Nephron (organoid): Measurements from ENCODE around the gene DRG2.
A peak's percentile ranks its signal among the peaks of the same experiment; 100 is the strongest.

Experiments
- H3K27ac Mint-ChIP-seq, 3 experiments: 2 replicates each; pipeline ENCODE4 v1.8.0; 2020; ENCODE audit warnings: mixed read lengths in 3 of 3, mild to moderate bottlenecking in 2 of 3, moderate library complexity in 1 of 3
- H3K27me3 Mint-ChIP-seq: 2 replicates; pipeline ENCODE4 v1.8.0; 2021; ENCODE audit warnings: low read depth, mild to moderate bottlenecking, moderate library complexity, mixed read lengths
- H3K36me3 Mint-ChIP-seq: 2 replicates; pipeline ENCODE4 v1.8.0; 2020; ENCODE audit warnings: low read depth, mixed read lengths
- H3K4me1 Mint-ChIP-seq: 2 replicates; pipeline ENCODE4 v1.8.0; 2020; ENCODE audit warnings: mixed read lengths
- H3K4me3 Mint-ChIP-seq, 3 experiments: 2 replicates each; pipeline ENCODE4 v1.8.0; 2020; ENCODE audit warnings: mild to moderate bottlenecking in 3 of 3, mixed read lengths in 3 of 3, moderate library complexity in 2 of 3
- H3K9me3 Mint-ChIP-seq: 2 replicates; pipeline ENCODE4 v1.8.0; 2020; ENCODE audit warnings: mixed read lengths
- TF ChIP-seq, protein P1 (sequence below), 3 experiments: fragments of 200-600 bp; sonication (generic); IDR thresholded peaks; one replicate each; pipeline ENCODE4 v1.5.0; 2021; ENCODE audit warnings: antibody characterized with exemption in 3 of 3; ENCODE audit not compliant: unreplicated experiment in 3 of 3

The DRG2 gene

GRCh38 chr17:18140648-18141047 lies 52.9 kb downstream of the DRG2 start:
- H3K27ac Mint-ChIP-seq, result no peak overlapping the region
- H3K27me3 Mint-ChIP-seq, result peaks cover 12% of the 10 kb centered on the region
- no peak overlapping the region for H3K4me3 Mint-ChIP-seq
- TF ChIP-seq, protein P1, sequence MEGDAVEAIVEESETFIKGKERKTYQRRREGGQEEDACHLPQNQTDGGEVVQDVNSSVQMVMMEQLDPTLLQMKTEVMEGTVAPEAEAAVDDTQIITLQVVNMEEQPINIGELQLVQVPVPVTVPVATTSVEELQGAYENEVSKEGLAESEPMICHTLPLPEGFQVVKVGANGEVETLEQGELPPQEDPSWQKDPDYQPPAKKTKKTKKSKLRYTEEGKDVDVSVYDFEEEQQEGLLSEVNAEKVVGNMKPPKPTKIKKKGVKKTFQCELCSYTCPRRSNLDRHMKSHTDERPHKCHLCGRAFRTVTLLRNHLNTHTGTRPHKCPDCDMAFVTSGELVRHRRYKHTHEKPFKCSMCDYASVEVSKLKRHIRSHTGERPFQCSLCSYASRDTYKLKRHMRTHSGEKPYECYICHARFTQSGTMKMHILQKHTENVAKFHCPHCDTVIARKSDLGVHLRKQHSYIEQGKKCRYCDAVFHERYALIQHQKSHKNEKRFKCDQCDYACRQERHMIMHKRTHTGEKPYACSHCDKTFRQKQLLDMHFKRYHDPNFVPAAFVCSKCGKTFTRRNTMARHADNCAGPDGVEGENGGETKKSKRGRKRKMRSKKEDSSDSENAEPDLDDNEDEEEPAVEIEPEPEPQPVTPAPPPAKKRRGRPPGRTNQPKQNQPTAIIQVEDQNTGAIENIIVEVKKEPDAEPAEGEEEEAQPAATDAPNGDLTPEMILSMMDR (IDR thresholded peaks at IDR 0.05; ENCODE audit: unreplicated experiment in 3 of 3), result no peak
- H3K9me3 Mint-ChIP-seq, result no peaks in the 10 kb centered on the region
- H3K4me1 Mint-ChIP-seq, result peaks cover 6% of the 10 kb centered on the region
- no peaks in the 10 kb centered on the region for H3K36me3 Mint-ChIP-seq

GRCh38 chr17:18141210-18141803 lies 53.6 kb downstream of the DRG2 start:
- Mint-ChIP-seq H3K4me3 (no peak overlapping the region), H3K36me3 (no peaks in the 10 kb centered on the region), H3K4me1 (peaks cover 6% of the 10 kb centered on the region), H3K9me3 (no peaks in the 10 kb centered on the region), H3K27me3 (peaks cover 12% of the 10 kb centered on the region), H3K27ac (peak overlapping the region in 1 of 3 experiments; percentile 68)
- TF ChIP-seq, protein P1 (IDR thresholded peaks at IDR 0.05; ENCODE audit: unreplicated experiment in 3 of 3), result peak; percentile 53 to 74 (median 62)

GRCh38 chr17:18142417-18142816 lies 54.7 kb downstream of the DRG2 start:
- peaks cover 6% of the 10 kb centered on the region for H3K4me1 Mint-ChIP-seq
- H3K36me3 Mint-ChIP-seq, result no peaks in the 10 kb centered on the region
- H3K27ac Mint-ChIP-seq, result no peak overlapping the region
- H3K4me3 Mint-ChIP-seq, result no peak overlapping the region
- peaks cover 12% of the 10 kb centered on the region for H3K27me3 Mint-ChIP-seq
- TF ChIP-seq, protein P1 (IDR thresholded peaks at IDR 0.05; ENCODE audit: unreplicated experiment in 3 of 3), result no peak
- no peaks in the 10 kb centered on the region for H3K9me3 Mint-ChIP-seq

- H3K27ac Mint-ChIP-seq, result no peak overlapping the region
- H3K27me3 Mint-ChIP-seq, result peaks cover 13% of the 10 kb centered on the region
- TF ChIP-seq, protein P1 (IDR thresholded peaks at IDR 0.05; ENCODE audit: unreplicated experiment in 3 of 3), result peak in 1 of 3 experiments; percentile 32
- H3K4me3 Mint-ChIP-seq, result no peak overlapping the region
- no peaks in the 10 kb centered on the region for H3K9me3 Mint-ChIP-seq
- peaks cover 6% of the 10 kb centered on the region for H3K4me1 Mint-ChIP-seq
- no peaks in the 10 kb centered on the region for H3K36me3 Mint-ChIP-seq
Observed at GRCh38 chr17:18143044-18143936, 55.5 kb downstream of the DRG2 start.

- Mint-ChIP-seq H3K27me3 (peaks cover 12% of the 10 kb centered on the region), H3K36me3 (no peaks in the 10 kb centered on the region), H3K27ac (no peak overlapping the region), H3K4me3 (no peak overlapping the region), H3K4me1 (peaks cover 6% of the 10 kb centered on the region), H3K9me3 (no peaks in the 10 kb centered on the region)
- TF ChIP-seq, protein P1 (IDR thresholded peaks at IDR 0.05; ENCODE audit: unreplicated experiment in 3 of 3), result no peak
Observed at GRCh38 chr17:18144261-18144660, 56.5 kb downstream of the DRG2 start.
